Neural cell (in vitro differentiated cells): Measurements from ENCODE around the gene VSIG4. TPM values are rescaled to one million over a fixed set of nuclear protein-coding genes. Genes with fewer than 3 reads are reported as not detected.

Source experiments
- H2AFZ ChIP-seq: fragments of 200-600, 300-800 bp; sonication (generic), shearing (Covaris generic); 2 replicates; pipeline ENCODE4 v1.6.0; 2014; ENCODE audit warnings: low read depth, mild to moderate bottlenecking, antibody characterized with exemption, low read length, moderate library complexity
- H3F3A ChIP-seq: fragments of 200-600 bp; shearing (Covaris generic); 2 replicates; pipeline ENCODE4 v1.6.1; 2016; ENCODE audit warnings: mild to moderate bottlenecking, moderate library complexity, mixed read lengths, antibody characterized with exemption, low read length; ENCODE audit not compliant: insufficient read depth, poor library complexity, severe bottlenecking
- H3K27ac ChIP-seq: fragments of 200-600, 300-800 bp; sonication (generic), shearing (Covaris generic); 2 replicates; pipeline ENCODE4 v1.5.1; 2014; ENCODE audit warnings: mild to moderate bottlenecking, low read length, moderate library complexity
- H3K27me3 ChIP-seq: fragments of 300-800, 200-600 bp; sonication (generic), shearing (Covaris generic); 2 replicates; pipeline ENCODE4 v1.6.0; 2014; ENCODE audit warnings: mild to moderate bottlenecking, low read depth, low read length, moderate library complexity; ENCODE audit not compliant: insufficient read depth
- H3K36me3 ChIP-seq: fragments of 300-800, 200-600 bp; sonication (generic), shearing (Covaris generic); 2 replicates; pipeline ENCODE4 v1.5.1; 2014; ENCODE audit warnings: mild to moderate bottlenecking, antibody characterized with exemption, low read length, moderate library complexity; ENCODE audit not compliant: insufficient read depth
- H3K4me2 ChIP-seq: fragments of 300-800, 200-600 bp; sonication (generic), shearing (Covaris generic); 2 replicates; pipeline ENCODE4 v1.6.0; 2014; ENCODE audit warnings: mild to moderate bottlenecking, low read length
- H3K4me3 ChIP-seq: fragments of 300-800, 200-600 bp; sonication (generic), shearing (Covaris generic); 2 replicates; pipeline ENCODE4 v1.5.1; 2014; ENCODE audit warnings: mild to moderate bottlenecking, low read length, moderate library complexity
- H3K79me2 ChIP-seq: fragments of 200-600 bp; shearing (Covaris generic); replicated peaks from 2 replicates; pipeline ENCODE4 v1.6.0; 2014; ENCODE audit warnings: mild to moderate bottlenecking, low read length, moderate library complexity; ENCODE audit not compliant: insufficient read depth
- H3K9ac ChIP-seq: fragments of 300-800, 200-600 bp; sonication (generic), shearing (Covaris generic); 2 replicates; pipeline ENCODE4 v1.6.1; 2016; ENCODE audit warnings: mild to moderate bottlenecking, low read length, mixed read lengths
- H3K9me2 ChIP-seq: fragments of 200-600 bp; shearing (Covaris generic); 2 replicates; pipeline ENCODE4 v1.6.1; 2016; ENCODE audit warnings: mild to moderate bottlenecking, low read length, mixed read lengths; ENCODE audit not compliant: insufficient read depth
- H3K9me3 ChIP-seq: fragments of 200-600, 300-800 bp; sonication (generic), shearing (Covaris generic); 2 replicates; pipeline ENCODE4 v1.6.1; 2016; ENCODE audit warnings: mild to moderate bottlenecking, mixed run types, low read length, moderate library complexity, mixed read lengths
- H4K20me1 ChIP-seq: fragments of 200-600 bp; shearing (Covaris generic); 2 replicates; pipeline ENCODE4 v1.6.1; 2016; ENCODE audit warnings: mild to moderate bottlenecking, mixed run types; ENCODE audit not compliant: insufficient read depth
- CTCF ChIP-seq: fragments of 450-650 bp; IDR thresholded peaks from 2 replicates; pipeline ENCODE4 v1.5.1; 2014; ENCODE audit warnings: antibody characterized with exemption, mild to moderate bottlenecking, moderate library complexity; ENCODE audit not compliant: poor library complexity, severe bottlenecking
- EP300 ChIP-seq: fragments of 450-650 bp; conservative IDR thresholded peaks from 2 replicates; pipeline ENCODE4 v1.6.1; 2014; ENCODE audit warnings: antibody characterized with exemption, mild to moderate bottlenecking, moderate library complexity; ENCODE audit not compliant: poor library complexity, severe bottlenecking
- EZH2 ChIP-seq: fragments of 200-600, 300-800 bp; shearing (Covaris generic), sonication (generic); IDR thresholded peaks from 2 replicates; pipeline ENCODE4 v1.6.1; 2014; ENCODE audit warnings: antibody characterized with exemption, low read length, borderline replicate concordance, mild to moderate bottlenecking; ENCODE audit not compliant: insufficient read depth, poor library complexity, severe bottlenecking
- MXI1 ChIP-seq: fragments of 450-650 bp; conservative IDR thresholded peaks from 2 replicates; pipeline ENCODE4 v1.6.1; 2014; ENCODE audit warnings: antibody characterized with exemption, mild to moderate bottlenecking; ENCODE audit not compliant: poor library complexity, severe bottlenecking
- POLR2AphosphoS5 ChIP-seq: IDR thresholded peaks from 2 replicates; pipeline ENCODE4 v1.6.1; 2012
- RAD21 ChIP-seq: fragments of 450-650 bp; conservative IDR thresholded peaks from 2 replicates; pipeline ENCODE4 v1.6.1; 2014; ENCODE audit warnings: antibody characterized with exemption, mild to moderate bottlenecking, moderate library complexity
- REST ChIP-seq: IDR thresholded peaks from 2 replicates; pipeline ENCODE4 v1.6.1; 2012; ENCODE audit warnings: borderline replicate concordance
- SMC3 ChIP-seq: fragments of 450-650 bp; conservative IDR thresholded peaks from 2 replicates; pipeline ENCODE4 v1.6.1; 2014; ENCODE audit warnings: antibody characterized with exemption, mild to moderate bottlenecking, moderate library complexity; ENCODE audit not compliant: poor library complexity
- TAF1 ChIP-seq: IDR thresholded peaks from 2 replicates; pipeline ENCODE4 v1.6.1; 2012; ENCODE audit warnings: low read depth
- polyA plus RNA-seq: library from polyadenylated mRNA; depleted of rRNA; stranded (reverse); fragments of >200 nt; gene quantifications from 2 replicates; pipeline ENCODE4 v1.2.3, GENCODE V29; 2014

The VSIG4 gene
- polyA plus RNA-seq, 1 donor from 2014 or later: not detected

GRCh38 chrX:66015900-66016689, 23.8 kb downstream of the VSIG4 start:
- H3K36me3 ChIP-seq: no peaks in the 10 kb centered on the region
- H3K27me3 ChIP-seq: no peaks in the 10 kb centered on the region
- no peak overlapping the region for H2AFZ ChIP-seq
- H3K27ac ChIP-seq: no peak overlapping the region
- H3K4me3 ChIP-seq: no peak overlapping the region
- H3F3A ChIP-seq: no peaks in the 10 kb centered on the region
- H3K9me2 ChIP-seq: no peaks in the 10 kb centered on the region
- no peak for TF ChIP-seq EP300
- TF ChIP-seq RAD21: no peak
- TF ChIP-seq MXI1: no peak
- no peak for TF ChIP-seq SMC3
- TF ChIP-seq CTCF: no peak
- TF ChIP-seq POLR2AphosphoS5: no peak
- TF ChIP-seq EZH2: no peak
- TF ChIP-seq REST: no peak
- no peak for TF ChIP-seq TAF1
- H3K79me2 ChIP-seq: no peaks in the 10 kb centered on the region
- no peak overlapping the region for H3K4me2 ChIP-seq
- H3K9me3 ChIP-seq: no peaks in the 10 kb centered on the region
- H3K9ac ChIP-seq: no peak overlapping the region
- H4K20me1 ChIP-seq: no peaks in the 10 kb centered on the region

GRCh38 chrX:66015152-66015831, 24.6 kb downstream of the VSIG4 start:
- Histone ChIP-seq H2AFZ (no peak overlapping the region), H3F3A (no peaks in the 10 kb centered on the region), H4K20me1 (no peaks in the 10 kb centered on the region), H3K36me3 (no peaks in the 10 kb centered on the region), H3K9me3 (no peaks in the 10 kb centered on the region), H3K9me2 (no peaks in the 10 kb centered on the region), H3K9ac (no peak overlapping the region), H3K79me2 (no peaks in the 10 kb centered on the region), H3K4me3 (no peak overlapping the region), H3K4me2 (no peak overlapping the region), H3K27ac (no peak overlapping the region), H3K27me3 (no peaks in the 10 kb centered on the region)
- TF ChIP-seq EZH2 (no peak), CTCF (no peak), POLR2AphosphoS5 (no peak), REST (no peak), MXI1 (no peak), EP300 (no peak), SMC3 (no peak), TAF1 (no peak), RAD21 (no peak)
